GM18511 (cell line): Measurements from ENCODE around the gene AGAP3.

Source experiments
- ATAC-seq: cut with Tn5 transposase; IDR thresholded peaks from one replicate; pipeline ENCODE4 v1.9.1; 2021; ENCODE audit warnings: mild to moderate bottlenecking, moderate library complexity; ENCODE audit not compliant: unreplicated experiment

AGAP3 gene

GRCh38 chr7:151073990-151074389 is 12.3 kb upstream of the AGAP3 start:
- ATAC-seq: no peak

GRCh38 chr7:151074817-151075661 is 11.2 kb upstream of the AGAP3 start:
- no peak for ATAC-seq

- no peak for ATAC-seq
Measured at GRCh38 chr7:151075662-151075971, 10.7 kb upstream of the AGAP3 start.

- no peak for ATAC-seq
Measured at GRCh38 chr7:151075978-151076426, 10.3 kb upstream of the AGAP3 start.

GRCh38 chr7:151076863-151077704 is 9.2 kb upstream of the AGAP3 start:
- no peak for ATAC-seq

- ATAC-seq: no peak
Measured at GRCh38 chr7:151077705-151078232, 8.5 kb upstream of the AGAP3 start.

GRCh38 chr7:151078233-151079040 is 7.8 kb upstream of the AGAP3 start:
- no peak for ATAC-seq

- ATAC-seq: no peak
Measured at GRCh38 chr7:151079199-151079910, 6.9 kb upstream of the AGAP3 start.

- peak; percentile 4 for ATAC-seq
Measured at GRCh38 chr7:151080067-151080521, 6.2 kb upstream of the AGAP3 start.

GRCh38 chr7:151080522-151081169 is 5.6 kb upstream of the AGAP3 start, which contains the start of gene FASTK:
Gene FASTK, minus strand, starts transcription at chr7:151080809. Its CDS starts 43 bp downstream, at chr7:151080766.
- peak; percentile 80 for ATAC-seq

GRCh38 chr7:151081170-151082101 is 4.8 kb upstream of the AGAP3 start:
- ATAC-seq: no peak

GRCh38 chr7:151082141-151083070 is 3.9 kb upstream of the AGAP3 start:
- no peak for ATAC-seq

- peak; percentile 53 for ATAC-seq
Measured at GRCh38 chr7:151083071-151083823, 3.0 kb upstream of the AGAP3 start, which contains the start of gene TMUB1. Gene TMUB1, minus strand, starts transcription at chr7:151083493. Its CDS starts 930 bp downstream, at chr7:151082563.

- ATAC-seq: no peak
Measured at GRCh38 chr7:151083824-151084160, 2.5 kb upstream of the AGAP3 start.

- no peak for ATAC-seq
Measured at GRCh38 chr7:151085329-151085690, 965 bp upstream of the AGAP3 start.

GRCh38 chr7:151086802-151087244 is 548 bp downstream of the AGAP3 start:
- ATAC-seq: peak; percentile 11
